PC-9 (cell line): ENCODE results near the gene SRSF2.

Experiments used
- EZH2 ChIP-seq: fragments of 200-600 bp; sonication (generic); IDR thresholded peaks from 2 replicates; pipeline ENCODE4 v1.8.0; 2017; ENCODE audit warnings: antibody characterized with exemption, low read depth
- TF ChIP-seq, protein P1 (sequence below): fragments of 200-600 bp; sonication (generic); conservative IDR thresholded peaks from 2 replicates; pipeline ENCODE4 v1.6.1; 2017; ENCODE audit warnings: mixed run types, antibody characterized with exemption, mild to moderate bottlenecking, moderate library complexity

DNA sequence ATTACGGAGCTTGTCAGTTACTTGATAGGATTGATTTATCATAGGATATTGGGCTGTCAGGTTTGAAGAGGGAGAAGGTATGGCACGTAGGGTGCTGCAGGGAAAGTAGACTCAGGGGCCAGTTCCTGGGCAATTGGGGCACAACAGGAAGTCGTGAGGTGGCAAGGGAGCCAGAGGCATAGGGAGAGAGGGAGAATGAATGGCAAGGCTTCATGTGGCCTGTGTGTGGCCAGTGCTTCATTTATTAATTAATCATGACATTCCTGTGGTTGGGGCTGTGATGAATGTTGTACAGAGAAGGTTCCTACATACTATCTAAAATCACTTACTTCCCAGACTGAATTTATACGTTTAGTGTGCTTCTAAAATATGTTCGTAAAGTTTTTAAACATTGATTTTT lies 20.1 kb upstream of the SRSF2 start:
- TF ChIP-seq, protein P1, sequence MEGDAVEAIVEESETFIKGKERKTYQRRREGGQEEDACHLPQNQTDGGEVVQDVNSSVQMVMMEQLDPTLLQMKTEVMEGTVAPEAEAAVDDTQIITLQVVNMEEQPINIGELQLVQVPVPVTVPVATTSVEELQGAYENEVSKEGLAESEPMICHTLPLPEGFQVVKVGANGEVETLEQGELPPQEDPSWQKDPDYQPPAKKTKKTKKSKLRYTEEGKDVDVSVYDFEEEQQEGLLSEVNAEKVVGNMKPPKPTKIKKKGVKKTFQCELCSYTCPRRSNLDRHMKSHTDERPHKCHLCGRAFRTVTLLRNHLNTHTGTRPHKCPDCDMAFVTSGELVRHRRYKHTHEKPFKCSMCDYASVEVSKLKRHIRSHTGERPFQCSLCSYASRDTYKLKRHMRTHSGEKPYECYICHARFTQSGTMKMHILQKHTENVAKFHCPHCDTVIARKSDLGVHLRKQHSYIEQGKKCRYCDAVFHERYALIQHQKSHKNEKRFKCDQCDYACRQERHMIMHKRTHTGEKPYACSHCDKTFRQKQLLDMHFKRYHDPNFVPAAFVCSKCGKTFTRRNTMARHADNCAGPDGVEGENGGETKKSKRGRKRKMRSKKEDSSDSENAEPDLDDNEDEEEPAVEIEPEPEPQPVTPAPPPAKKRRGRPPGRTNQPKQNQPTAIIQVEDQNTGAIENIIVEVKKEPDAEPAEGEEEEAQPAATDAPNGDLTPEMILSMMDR: no peak
- TF ChIP-seq EZH2: no peak
